K562 (cell line): ENCODE measurements around the gene DNMT3A. TPM values are rescaled to one million over a fixed set of nuclear protein-coding genes. Genes with fewer than 3 reads are reported as not detected.

Source experiments
- ETV1 ChIP-seq: fragments of 450-650 bp; conservative IDR thresholded peaks from 2 replicates; pipeline ENCODE4 v1.6.1; 2016; ENCODE audit warnings: missing genetic modification characterization, control low read depth, low read depth, missing compliant biosample characterization
- GABPA ChIP-seq: fragments of 200-800 bp; sonication (Bioruptor generic); conservative IDR thresholded peaks from 2 replicates; pipeline ENCODE4 v1.6.1; 2016; ENCODE audit warnings: low read depth, missing genetic modification characterization, missing compliant biosample characterization
- MAFF ChIP-seq: IDR thresholded peaks from 2 replicates; pipeline ENCODE4 v1.6.1; 2012; ENCODE audit warnings: low read length, improper control_type of control experiment
- MCM2 ChIP-seq: fragments of 450-650 bp; IDR thresholded peaks from 2 replicates; pipeline ENCODE4 v1.6.1; 2017; ENCODE audit warnings: low read depth, mild to moderate bottlenecking
- MTA2 ChIP-seq: fragments of 450-650 bp; IDR thresholded peaks from 2 replicates; pipeline ENCODE4 v1.6.1; 2016; ENCODE audit warnings: low read depth
- PHTF2 ChIP-seq: fragments of 250-450 bp; sonication (Bioruptor Pico); IDR thresholded peaks from 2 replicates; pipeline ENCODE4 v1.5.0; 2021; ENCODE audit warnings: mild to moderate bottlenecking
- SUPT5H ChIP-seq: fragments of 450-650 bp; IDR thresholded peaks from 2 replicates; pipeline ENCODE4 v1.6.1; 2016
- TCFL5 ChIP-seq: fragments of 250-450 bp; sonication (Bioruptor Pico); conservative IDR thresholded peaks from 2 replicates; pipeline ENCODE4 v1.6.1; 2021; ENCODE audit warnings: mild to moderate bottlenecking, moderate library complexity, matching md5 sums
- TGIF2 ChIP-seq: sonication (generic); formaldehyde crosslinking; IDR thresholded peaks from 2 replicates; pipeline ENCODE4 v1.8.1; 2022; ENCODE audit warnings: mild to moderate bottlenecking, missing genetic modification reagents, moderate library complexity
- ZEB2 ChIP-seq: fragments of 450-650 bp; IDR thresholded peaks from 2 replicates; pipeline ENCODE4 v1.6.1; 2016
- ZFX ChIP-seq: sonication (generic); formaldehyde crosslinking; IDR thresholded peaks from 2 replicates; pipeline ENCODE4 v1.8.0; 2022; ENCODE audit warnings: mild to moderate bottlenecking, missing genetic modification reagents, moderate library complexity
- ZNF143 ChIP-seq: sonication (generic); formaldehyde crosslinking; IDR thresholded peaks from 2 replicates; pipeline ENCODE4 v1.9.0; 2022; ENCODE audit warnings: mild to moderate bottlenecking, missing genetic modification reagents
- ZNF79 ChIP-seq: fragments of 250-450 bp; sonication (Bioruptor Pico); IDR thresholded peaks from 2 replicates; pipeline ENCODE4 v1.4.0; 2020; ENCODE audit warnings: low read depth, mild to moderate bottlenecking, moderate library complexity
- polyA plus RNA-seq, 8 experiments: library from polyadenylated mRNA; depleted of rRNA in 4 of 8; stranded (reverse) in 5 of 8; unstranded in 3 of 8; fragments of >200 nt; fragmentation: Nextera tagmentation in 2 of 8; fragmentation: Illumina TruSeq in 1 of 8; extraction: Ambion mirVana in 2 of 8; extraction: Trizol in 1 of 8; gene quantifications; 2 replicates each; pipeline versions ENCODE4 v1.2.1 to v1.2.3, GENCODE V29; 2011 to 2014; ENCODE audit warnings: inconsistent platforms in 1 of 8, missing spikeins in 1 of 8
- total RNA-seq, 7 experiments: library from RNA; depleted of rRNA in 6 of 7; stranded (reverse); fragments of >200 nt in 6 of 7; fragmentation: Illumina TruSeq in 2 of 7; extraction: Trizol in 2 of 7; gene quantifications; 2 replicates each; pipeline versions ENCODE4 v1.2.1 to v1.2.3, GENCODE V29; 2011 to 2021; ENCODE audit warnings: low replicate concordance in 1 of 7
- TF ChIP-seq, protein P1 (sequence below): fragments of 450-650 bp; formaldehyde crosslinking; IDR thresholded peaks from 2 replicates; pipeline ENCODE4 v1.4.0; 2022; ENCODE audit warnings: missing genetic modification characterization
- TF ChIP-seq, protein P2 (sequence below): sonication (generic); formaldehyde crosslinking; IDR thresholded peaks from 2 replicates; pipeline ENCODE4 v1.8.0; 2022; ENCODE audit warnings: mild to moderate bottlenecking, missing genetic modification reagents

DNMT3A gene
- total and polyA plus RNA-seq, 9 of the 15 experiments (the other 6 are each of a cell fraction or from before 2014, with no cell fraction given) = 3.0 to 16.0 (median 6.1) TPM

DNA sequence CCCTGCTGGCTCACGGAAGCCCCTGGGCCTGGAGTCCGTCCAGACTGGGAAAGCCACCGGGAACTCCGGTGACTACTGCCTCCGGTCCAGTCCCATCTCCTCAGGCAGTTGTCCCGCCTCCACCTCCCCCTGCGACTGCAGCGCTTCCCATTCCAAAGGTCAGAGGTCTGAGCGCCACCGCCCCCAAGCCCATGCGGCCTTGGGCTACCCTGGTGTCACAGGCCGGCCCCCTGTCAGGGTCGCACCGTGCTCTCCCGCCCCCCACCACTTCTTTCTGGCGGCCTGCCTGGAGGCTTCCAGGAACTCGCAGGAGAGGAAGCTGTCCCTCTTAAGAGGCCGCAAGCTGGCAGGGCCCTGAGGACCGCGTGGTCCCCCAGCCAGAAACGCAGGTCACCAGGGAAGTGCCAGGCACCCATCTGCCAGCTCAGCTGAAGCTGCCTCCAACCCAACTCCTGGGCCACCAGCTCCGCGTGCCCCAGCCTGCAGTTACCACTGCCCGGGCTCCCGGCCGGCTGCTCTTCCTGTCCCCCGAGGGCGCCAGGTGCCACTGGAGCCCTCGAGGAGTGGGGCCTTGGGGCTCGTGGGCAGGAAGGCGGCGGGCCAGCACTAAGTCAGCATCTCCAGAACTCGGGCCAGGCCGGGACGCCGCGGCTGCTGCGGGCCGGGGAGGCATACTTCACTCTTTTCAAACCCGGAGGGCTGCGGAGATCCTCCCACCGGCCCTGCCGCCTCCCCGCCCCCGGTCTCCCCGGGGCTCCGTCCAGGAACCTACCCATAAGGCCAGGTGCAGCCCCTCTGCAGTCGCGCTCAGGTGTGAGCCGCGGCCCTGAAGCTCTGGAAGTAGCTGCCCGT is 90.1 kb downstream of the DNMT3A start (continued):
- peak; percentile 69; the same call in 1 of the 2 replicates for TF ChIP-seq TGIF2
- no peak for TF ChIP-seq ETV1
- no peak for TF ChIP-seq TCFL5
- peak; percentile 79 for TF ChIP-seq ZFX
- TF ChIP-seq MAFF = no peak
- 0 out of 2 replicates have a peak, but pooled peaks have one; percentile 35 for TF ChIP-seq SUPT5H
- TF ChIP-seq ZNF143 (CRISPR knock-in tag) = no peak
- TF ChIP-seq PHTF2 = no peak
- TF ChIP-seq, protein P1, sequence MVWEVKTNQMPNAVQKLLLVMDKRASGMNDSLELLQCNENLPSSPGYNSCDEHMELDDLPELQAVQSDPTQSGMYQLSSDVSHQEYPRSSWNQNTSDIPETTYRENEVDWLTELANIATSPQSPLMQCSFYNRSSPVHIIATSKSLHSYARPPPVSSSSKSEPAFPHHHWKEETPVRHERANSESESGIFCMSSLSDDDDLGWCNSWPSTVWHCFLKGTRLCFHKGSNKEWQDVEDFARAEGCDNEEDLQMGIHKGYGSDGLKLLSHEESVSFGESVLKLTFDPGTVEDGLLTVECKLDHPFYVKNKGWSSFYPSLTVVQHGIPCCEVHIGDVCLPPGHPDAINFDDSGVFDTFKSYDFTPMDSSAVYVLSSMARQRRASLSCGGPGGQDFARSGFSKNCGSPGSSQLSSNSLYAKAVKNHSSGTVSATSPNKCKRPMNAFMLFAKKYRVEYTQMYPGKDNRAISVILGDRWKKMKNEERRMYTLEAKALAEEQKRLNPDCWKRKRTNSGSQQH = no peak
- no peak for TF ChIP-seq MTA2
- no peak for TF ChIP-seq ZEB2
- TF ChIP-seq ZNF79 = no peak
- TF ChIP-seq MCM2 = no peak
- TF ChIP-seq, protein P2, sequence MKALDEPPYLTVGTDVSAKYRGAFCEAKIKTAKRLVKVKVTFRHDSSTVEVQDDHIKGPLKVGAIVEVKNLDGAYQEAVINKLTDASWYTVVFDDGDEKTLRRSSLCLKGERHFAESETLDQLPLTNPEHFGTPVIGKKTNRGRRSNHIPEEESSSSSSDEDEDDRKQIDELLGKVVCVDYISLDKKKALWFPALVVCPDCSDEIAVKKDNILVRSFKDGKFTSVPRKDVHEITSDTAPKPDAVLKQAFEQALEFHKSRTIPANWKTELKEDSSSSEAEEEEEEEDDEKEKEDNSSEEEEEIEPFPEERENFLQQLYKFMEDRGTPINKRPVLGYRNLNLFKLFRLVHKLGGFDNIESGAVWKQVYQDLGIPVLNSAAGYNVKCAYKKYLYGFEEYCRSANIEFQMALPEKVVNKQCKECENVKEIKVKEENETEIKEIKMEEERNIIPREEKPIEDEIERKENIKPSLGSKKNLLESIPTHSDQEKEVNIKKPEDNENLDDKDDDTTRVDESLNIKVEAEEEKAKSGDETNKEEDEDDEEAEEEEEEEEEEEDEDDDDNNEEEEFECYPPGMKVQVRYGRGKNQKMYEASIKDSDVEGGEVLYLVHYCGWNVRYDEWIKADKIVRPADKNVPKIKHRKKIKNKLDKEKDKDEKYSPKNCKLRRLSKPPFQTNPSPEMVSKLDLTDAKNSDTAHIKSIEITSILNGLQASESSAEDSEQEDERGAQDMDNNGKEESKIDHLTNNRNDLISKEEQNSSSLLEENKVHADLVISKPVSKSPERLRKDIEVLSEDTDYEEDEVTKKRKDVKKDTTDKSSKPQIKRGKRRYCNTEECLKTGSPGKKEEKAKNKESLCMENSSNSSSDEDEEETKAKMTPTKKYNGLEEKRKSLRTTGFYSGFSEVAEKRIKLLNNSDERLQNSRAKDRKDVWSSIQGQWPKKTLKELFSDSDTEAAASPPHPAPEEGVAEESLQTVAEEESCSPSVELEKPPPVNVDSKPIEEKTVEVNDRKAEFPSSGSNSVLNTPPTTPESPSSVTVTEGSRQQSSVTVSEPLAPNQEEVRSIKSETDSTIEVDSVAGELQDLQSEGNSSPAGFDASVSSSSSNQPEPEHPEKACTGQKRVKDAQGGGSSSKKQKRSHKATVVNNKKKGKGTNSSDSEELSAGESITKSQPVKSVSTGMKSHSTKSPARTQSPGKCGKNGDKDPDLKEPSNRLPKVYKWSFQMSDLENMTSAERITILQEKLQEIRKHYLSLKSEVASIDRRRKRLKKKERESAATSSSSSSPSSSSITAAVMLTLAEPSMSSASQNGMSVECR = peak; percentile 35; the same call in 1 of the 2 replicates
- TF ChIP-seq GABPA = no peak
